RWPE1 (cell line): ENCODE results near the gene CCDC196.

Experiments used
- CTCF ChIA-PET: fragments of 350-600 bp; sonication (Branson Sonifier 250); formaldehyde crosslinking; extraction: SDS; loops from one replicate; lab custom pipeline; 2021; lab: Yijun Ruan, JAX
- POLR2A ChIA-PET: fragments of 400-600 bp; formaldehyde crosslinking; extraction: SDS; loops from one replicate; lab custom pipeline; 2020; ENCODE audit warnings: antibody characterized with exemption; ENCODE audit not compliant: low non-redundant PET; lab: Yijun Ruan, JAX
- DNase-seq: peaks from one replicate; pipeline ENCODE4 v3.0.0; 2012; ENCODE audit warnings: low spot score
- H3K27ac ChIP-seq: fragments of 450-650 bp; 2 replicates; pipeline ENCODE4 v1.5.1; 2017
- TF ChIP-seq, protein P1 (sequence below): fragments of 450-650 bp; conservative IDR thresholded peaks from 2 replicates; pipeline ENCODE4 v1.5.1; 2017; ENCODE audit warnings: low read depth, mild to moderate bottlenecking

CCDC196 gene, protein sequence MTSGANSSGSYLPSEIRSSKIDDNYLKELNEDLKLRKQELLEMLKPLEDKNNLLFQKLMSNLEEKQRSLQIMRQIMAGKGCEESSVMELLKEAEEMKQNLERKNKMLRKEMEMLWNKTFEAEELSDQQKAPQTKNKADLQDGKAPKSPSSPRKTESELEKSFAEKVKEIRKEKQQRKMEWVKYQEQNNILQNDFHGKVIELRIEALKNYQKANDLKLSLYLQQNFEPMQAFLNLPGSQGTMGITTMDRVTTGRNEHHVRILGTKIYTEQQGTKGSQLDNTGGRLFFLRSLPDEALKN

GRCh38 chr14:66485910-66486421 is at the start of gene CCDC196:
Gene CCDC196 (plus strand): TSS chr14:66486371. CDS start chr14:66486503, 132 bp downstream.
- TF ChIP-seq, protein P1, sequence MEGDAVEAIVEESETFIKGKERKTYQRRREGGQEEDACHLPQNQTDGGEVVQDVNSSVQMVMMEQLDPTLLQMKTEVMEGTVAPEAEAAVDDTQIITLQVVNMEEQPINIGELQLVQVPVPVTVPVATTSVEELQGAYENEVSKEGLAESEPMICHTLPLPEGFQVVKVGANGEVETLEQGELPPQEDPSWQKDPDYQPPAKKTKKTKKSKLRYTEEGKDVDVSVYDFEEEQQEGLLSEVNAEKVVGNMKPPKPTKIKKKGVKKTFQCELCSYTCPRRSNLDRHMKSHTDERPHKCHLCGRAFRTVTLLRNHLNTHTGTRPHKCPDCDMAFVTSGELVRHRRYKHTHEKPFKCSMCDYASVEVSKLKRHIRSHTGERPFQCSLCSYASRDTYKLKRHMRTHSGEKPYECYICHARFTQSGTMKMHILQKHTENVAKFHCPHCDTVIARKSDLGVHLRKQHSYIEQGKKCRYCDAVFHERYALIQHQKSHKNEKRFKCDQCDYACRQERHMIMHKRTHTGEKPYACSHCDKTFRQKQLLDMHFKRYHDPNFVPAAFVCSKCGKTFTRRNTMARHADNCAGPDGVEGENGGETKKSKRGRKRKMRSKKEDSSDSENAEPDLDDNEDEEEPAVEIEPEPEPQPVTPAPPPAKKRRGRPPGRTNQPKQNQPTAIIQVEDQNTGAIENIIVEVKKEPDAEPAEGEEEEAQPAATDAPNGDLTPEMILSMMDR, result no peak
- ChIA-PET POLR2A (no interaction called here), CTCF (no interaction called here)
- no peak within 1 kb of the TSS for H3K27ac ChIP-seq
- DNase-seq, result no peak

GRCh38 chr14:66440801-66441200 is 45.4 kb upstream of the CCDC196 start:
- TF ChIP-seq, protein P1, result no peak
- H3K27ac ChIP-seq, result no peak overlapping the region
- DNase-seq, result no peak
- ChIA-PET CTCF (no interaction called here), POLR2A (no interaction called here)

- no peak for DNase-seq
- no peak overlapping the region for H3K27ac ChIP-seq
- TF ChIP-seq, protein P1, result no peak
- ChIA-PET POLR2A (no interaction called here), CTCF (no interaction called here)
These were observed 43.1 kb upstream of the CCDC196 start for GRCh38 chr14:66442953-66443571.

GRCh38 chr14:66443785-66444184 is 42.4 kb upstream of the CCDC196 start:
- POLR2A ChIA-PET, result no interaction called here
- CTCF ChIA-PET, result no interaction called here
- TF ChIP-seq, protein P1, result no peak
- no peak for DNase-seq
- no peak overlapping the region for H3K27ac ChIP-seq

GRCh38 chr14:66444271-66444927 is 41.8 kb upstream of the CCDC196 start:
- ChIA-PET POLR2A (no interaction called here), CTCF (interaction anchor here (0.6 kb wide), 1 partner anchor 130 kb away, joined by 3 read pairs; no protein-coding TSS in a partner anchor)
- DNase-seq, result no peak
- TF ChIP-seq, protein P1, result no peak
- H3K27ac ChIP-seq, result no peak overlapping the region

- ChIA-PET POLR2A (no interaction called here), CTCF (no interaction called here)
- no peak overlapping the region for H3K27ac ChIP-seq
- DNase-seq, result no peak
- TF ChIP-seq, protein P1, result no peak
These were observed 40.2 kb upstream of the CCDC196 start for GRCh38 chr14:66445936-66446335.
